SHP77 treated with DMSO at 0.1 percent for 48 hours (cell line): ENCODE results near the gene CALR.

Experiments used
- DNase-seq: peaks from one replicate; lab custom pipeline; 2025; lab: John Stamatoyannopoulos, UW

The CALR gene

GRCh38 chr19:12979974-12980373, 41.6 kb downstream of the CALR start:
- DNase-seq = no peak

DNA sequence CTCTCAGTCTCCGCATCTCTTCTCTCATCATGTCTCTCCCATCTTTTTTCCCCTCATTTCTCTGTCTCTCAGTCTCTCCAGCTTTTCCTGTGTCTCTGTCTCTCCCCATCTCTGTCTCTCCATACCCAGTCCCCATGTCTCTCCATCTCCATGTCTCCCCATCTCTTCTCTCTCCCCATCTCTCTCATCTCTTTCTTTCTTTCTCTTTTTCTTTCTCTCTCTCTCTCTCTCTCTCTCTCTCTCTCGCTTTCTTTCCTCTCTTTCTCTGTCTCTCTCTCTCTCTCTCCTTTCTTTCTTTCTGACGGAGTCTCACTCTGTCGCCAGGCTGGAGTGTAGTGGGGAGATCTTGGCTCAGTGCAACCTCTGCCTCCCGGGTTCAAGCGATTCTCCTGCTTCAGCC, 44.2 kb downstream of the CALR start:
- no peak for DNase-seq

- DNase-seq = no peak
Measured at GRCh38 chr19:12983091-12983490, 44.7 kb downstream of the CALR start.

DNA sequence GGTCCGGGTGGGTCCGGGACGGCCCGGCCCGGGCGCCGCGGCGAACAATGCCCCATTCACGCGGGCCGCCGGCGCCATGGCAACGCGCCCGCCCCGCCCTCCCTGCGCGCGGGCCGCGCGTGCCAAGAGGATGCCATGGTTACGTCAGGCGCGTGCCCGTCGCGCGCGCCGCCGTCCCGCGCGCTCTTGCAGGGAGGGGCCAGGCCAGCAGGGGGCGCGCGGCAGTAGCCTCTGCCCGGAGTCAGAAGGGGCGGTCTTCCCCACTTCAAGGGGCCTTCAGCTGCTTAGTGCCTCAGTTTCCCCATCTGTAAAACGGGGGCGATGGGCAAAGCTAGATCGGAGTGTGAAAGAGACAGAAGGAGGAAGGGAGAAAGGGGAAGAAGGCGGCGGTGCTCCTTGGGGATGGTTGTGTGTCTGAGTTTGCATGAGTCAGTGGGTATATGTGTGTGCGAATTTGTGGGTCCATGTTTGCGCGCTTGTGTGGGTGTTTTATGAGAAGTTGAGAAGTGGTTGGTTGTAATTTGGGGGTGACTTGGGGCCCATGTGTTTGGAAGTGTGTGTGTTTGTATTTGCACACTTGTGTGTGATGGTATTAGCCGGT, 45.2 kb downstream of the CALR start:
- peak; percentile 15 for DNase-seq

- no peak for DNase-seq
Measured at GRCh38 chr19:12984143-12984627, 45.8 kb downstream of the CALR start.

DNA sequence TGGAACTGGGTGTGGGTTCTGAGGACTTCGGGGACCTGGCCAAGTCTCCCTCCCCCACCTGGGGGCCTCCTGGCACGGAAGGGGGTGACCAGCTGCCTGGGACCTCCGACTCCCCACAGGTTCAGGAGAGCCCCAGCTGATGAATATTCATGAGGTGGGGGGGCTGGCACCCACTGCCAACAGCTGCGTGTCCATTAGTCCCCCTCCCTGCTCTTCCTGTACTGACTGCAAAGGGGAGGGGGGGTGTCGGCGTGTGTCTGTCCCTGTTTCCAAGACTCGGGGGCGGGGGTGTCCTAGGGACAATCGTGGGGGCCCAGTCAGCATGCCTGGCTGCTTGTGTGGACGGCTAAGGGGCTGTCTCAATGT, 46.3 kb downstream of the CALR start:
- DNase-seq = no peak

GRCh38 chr19:12985049-12985776, 46.8 kb downstream of the CALR start:
- peak; percentile 41 for DNase-seq

GRCh38 chr19:12986726-12987125, 48.3 kb downstream of the CALR start:
- DNase-seq = no peak

GRCh38 chr19:12987190-12987589, 48.8 kb downstream of the CALR start:
- DNase-seq = no peak

GRCh38 chr19:12987781-12988180, 49.4 kb downstream of the CALR start:
- no peak for DNase-seq

DNA sequence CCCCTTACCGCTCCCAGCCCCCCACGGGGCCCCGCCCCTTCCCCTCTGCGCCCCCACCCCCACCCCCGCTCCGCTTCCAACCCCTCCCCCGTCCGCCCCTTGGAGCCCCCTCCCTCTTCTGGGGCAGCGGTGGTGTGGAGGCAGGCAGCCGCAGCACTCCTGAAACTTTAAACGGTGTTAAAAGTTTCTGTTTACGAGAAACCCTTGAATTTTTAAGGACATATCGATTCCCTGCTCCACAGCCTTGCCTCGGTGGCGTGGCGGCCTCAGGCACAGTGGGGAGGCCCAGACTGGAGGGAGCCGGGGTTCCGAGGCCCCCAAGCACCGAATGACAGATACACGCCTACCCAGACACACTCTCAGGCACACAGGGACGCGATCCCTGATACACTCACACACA, 52.0 kb downstream of the CALR start:
- no peak for DNase-seq

DNA sequence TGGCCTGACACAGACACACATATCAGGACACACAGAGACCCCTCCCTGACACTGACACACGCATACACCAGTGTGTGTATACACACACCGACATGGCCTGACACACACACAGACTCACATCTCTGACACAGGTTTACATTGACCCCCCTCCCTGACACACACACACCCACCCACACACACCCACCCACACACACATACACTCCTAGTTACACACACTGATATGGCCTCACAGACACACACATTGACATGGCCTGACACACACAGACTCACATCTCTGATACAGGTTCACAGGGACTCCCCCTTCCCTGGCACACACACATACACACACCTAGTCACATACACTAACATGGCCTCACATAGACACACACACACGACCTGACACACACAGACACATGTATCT, 52.4 kb downstream of the CALR start:
- no peak for DNase-seq

DNA sequence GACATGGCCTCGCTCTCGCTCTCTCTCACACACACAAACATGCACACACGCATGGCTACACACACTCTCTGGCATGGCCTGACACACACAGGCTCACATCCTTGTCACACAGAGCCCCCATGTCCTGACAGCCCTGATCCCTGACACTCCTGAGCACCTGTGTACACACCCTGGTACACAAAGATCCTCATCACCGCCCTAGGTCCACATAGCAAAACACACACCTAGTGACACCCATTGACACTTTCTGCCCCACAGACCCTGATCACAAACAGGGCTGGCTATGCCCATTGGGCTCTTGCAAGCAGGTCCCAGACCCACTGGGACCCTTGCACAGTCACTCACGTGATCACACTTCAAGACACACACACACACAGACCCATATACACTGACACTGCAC, 52.9 kb downstream of the CALR start:
- DNase-seq = no peak

DNA sequence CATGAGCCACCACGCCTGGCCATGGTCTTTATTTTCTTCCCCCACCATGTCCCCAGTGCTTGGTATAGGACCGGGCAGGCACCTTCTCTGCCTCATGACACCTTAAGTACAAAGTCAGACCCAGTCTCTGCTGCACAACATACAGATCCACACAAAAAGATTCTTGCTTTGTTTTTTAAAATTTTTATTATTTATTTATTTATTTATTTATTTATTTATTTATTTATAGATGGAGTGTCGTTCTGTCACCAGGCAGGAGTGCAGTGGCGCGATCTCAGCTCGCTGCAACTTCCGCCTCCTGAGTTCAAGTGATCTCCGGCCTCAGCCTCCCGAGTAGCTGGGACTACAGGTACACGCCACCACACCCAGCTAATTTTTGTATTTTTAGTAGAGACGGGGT, 54.3 kb downstream of the CALR start:
- no peak for DNase-seq

- no peak for DNase-seq
Measured at GRCh38 chr19:12993562-12993961, 55.2 kb downstream of the CALR start.
